Hematopoietic multipotent progenitor cell treated with erythropoietin and hydrocortisone succinate and interleukin-3 and kit ligand, for 8 days (in vitro differentiated cells): ENCODE measurements around the gene ANKRD13B.
A peak's percentile ranks its signal among the peaks of the same experiment; 100 is the strongest.

Experiments used
- DNase-seq: peaks from one replicate; pipeline ENCODE4 v3.0.0-alpha.2; 2015

The ANKRD13B gene

DNA sequence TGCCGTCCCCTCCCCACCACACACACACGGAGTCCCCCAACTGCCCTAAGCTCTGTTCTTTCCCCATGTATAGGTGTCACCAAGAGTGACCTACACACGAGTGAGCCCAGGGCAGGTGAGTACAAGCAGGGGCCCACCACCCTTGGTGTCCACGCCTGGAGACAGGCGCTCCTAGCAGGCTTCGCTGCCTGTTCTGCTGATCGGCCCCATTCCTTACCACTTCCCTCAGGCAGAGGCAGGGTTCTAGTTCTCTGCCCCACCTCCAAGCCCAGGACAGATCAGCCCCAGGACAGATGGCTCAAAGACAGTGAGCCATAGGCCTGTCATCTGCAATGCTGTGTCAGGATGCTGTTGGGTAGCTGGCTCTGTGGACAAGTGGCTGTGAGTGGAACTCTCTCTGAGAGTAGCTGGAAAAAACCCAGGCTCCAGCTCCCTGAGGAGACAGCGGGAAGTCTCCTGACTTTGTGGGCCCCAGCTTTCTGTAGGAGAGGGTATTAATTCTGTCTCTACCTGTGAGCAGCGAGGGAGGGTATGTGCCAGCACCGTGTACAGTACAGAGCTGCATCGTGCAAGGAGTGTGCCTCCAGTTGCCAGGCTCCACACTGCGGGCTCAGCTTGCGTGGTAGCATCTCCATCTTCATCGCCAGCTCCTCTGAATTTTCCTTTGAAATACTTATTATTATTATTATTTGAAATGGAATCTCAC, 23.5 kb upstream of the ANKRD13B start:
- no peak for DNase-seq

DNA sequence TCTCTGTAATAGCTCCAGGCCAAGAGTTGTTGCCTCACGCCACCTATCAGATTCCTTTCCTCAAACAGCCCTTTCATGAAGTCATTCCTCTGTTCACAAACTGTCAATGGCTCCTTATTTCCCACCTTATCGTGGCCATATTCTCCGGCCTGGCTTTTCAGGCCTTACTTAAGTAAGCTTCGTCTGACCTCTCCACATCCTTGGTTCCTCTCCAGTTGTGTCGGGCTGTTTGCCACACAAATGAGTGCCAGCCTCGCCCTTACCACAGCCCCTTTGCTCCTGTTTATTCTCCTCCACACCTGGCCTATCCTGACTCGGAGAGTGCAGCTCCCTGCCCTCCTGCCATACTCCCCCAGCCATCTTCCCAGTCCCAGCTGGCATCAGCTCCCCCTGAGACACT, 22.4 kb upstream of the ANKRD13B start:
- no peak for DNase-seq

DNA sequence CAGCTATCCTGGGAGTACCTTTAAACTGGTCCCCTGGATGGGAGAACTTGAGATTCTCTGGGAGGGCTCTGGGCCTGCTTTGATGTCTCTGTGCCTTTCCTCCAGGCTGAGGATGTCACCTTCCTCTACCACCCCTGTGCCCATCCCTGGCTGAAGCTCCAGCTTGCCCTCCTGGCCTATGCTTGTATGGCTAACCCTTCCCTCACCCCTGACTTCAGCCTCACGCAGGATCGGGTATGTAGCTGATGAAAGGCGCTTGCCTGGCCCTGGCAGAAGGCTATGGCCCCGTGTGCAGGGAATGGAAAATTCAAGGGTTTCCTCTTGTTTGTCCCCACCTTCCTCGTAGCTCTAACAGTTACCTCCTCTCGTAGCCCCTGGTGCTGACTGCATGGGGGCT, 21.4 kb upstream of the ANKRD13B start:
- DNase-seq, result no peak

DNA sequence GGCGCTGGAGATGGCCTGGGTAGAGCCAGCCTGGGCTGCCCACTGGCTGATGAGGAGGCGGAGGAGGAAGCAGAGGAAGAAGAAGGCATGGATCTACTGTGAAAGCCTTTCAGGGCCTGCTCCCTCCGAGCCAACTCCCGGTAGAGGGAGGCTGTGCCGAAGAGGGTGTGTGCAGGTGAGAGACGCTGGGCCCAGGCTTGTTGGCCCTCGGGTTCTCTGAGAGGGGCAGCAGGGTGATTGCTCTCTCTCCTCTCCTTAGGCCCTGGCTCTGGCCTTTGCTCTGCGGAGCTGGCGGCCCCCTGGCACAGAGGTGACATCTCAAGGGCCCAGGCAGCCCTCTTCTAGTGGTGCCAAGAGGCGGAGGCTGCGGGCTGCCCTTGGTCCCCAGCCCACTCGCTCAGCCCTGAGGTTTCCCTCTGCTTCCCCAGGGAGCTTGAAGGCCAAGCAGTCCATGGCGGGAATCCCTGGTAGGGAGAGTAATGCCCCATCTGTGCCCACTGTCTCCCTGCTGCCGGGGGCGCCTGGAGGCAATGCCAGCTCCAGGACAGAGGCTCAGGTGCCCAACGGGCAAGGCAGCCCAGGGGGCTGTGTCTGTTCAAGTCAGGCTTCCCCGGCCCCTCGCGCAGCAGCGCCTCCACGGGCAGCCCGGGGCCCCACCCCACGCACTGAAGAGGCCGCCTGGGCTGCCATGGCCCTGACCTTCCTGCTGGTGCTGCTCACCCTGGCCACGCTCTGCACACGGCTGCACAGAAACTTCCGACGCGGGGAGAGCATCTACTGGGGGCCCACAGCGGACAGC, 20.9 kb upstream of the ANKRD13B start:
- no peak for DNase-seq

DNA sequence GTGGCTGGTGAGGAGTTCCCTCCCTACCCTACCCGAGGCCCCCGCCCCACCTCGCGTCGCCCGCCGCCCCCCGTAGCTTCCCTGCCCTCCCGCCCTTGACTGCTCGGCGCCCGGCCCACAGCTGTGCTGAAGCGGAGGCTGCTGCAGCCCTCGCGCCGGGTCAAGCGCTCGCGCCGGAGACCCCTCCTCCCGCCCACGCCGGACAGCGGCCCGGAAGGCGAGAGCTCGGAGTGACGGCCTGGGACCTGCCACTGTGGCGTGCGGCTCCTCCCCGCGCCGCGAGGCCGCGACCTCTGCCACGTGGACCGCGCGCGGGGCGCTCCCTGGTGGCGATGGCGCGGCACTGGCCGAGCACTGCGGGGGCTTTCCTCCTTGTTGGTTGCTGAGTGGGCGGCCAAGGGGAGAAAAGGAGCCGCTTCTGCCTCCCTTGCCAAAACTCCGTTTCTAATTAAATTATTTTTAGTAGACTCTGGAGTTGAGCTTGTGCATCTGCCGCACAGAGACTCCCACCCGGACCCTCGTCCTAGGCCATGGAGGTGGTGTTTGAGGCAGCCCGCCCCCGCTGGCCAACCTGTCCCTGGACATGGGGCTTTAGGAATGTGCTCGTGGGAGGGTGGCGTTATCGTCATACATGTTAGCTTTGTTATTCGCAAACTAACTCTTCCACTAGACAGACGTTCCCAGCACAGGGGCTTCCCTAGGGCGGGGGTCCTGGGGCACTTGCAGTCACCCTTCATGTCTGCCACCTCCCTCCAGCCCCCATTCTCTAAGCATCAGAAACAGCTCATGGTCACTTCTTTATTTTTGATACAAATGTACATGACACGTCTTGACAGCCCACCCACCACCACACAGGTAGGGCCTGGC, 20.0 kb upstream of the ANKRD13B start:
- DNase-seq, result peak; percentile 42

DNA sequence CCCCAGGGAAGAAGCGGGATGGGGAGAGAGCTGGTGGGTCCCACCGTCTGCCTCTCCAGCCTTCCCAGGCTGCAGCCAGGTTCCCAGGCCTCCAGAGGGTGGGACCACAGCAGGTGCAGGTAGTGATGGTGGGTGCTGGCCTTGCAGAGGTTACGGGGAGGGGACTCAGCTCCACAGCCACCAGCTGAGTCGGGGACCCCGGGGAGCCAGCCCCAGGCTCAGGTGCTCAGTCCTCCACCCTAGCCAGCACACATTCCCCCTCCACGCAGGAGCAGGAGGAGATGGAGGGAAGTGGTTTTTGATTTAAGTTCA, 19.4 kb upstream of the ANKRD13B start:
- DNase-seq, result no peak

DNA sequence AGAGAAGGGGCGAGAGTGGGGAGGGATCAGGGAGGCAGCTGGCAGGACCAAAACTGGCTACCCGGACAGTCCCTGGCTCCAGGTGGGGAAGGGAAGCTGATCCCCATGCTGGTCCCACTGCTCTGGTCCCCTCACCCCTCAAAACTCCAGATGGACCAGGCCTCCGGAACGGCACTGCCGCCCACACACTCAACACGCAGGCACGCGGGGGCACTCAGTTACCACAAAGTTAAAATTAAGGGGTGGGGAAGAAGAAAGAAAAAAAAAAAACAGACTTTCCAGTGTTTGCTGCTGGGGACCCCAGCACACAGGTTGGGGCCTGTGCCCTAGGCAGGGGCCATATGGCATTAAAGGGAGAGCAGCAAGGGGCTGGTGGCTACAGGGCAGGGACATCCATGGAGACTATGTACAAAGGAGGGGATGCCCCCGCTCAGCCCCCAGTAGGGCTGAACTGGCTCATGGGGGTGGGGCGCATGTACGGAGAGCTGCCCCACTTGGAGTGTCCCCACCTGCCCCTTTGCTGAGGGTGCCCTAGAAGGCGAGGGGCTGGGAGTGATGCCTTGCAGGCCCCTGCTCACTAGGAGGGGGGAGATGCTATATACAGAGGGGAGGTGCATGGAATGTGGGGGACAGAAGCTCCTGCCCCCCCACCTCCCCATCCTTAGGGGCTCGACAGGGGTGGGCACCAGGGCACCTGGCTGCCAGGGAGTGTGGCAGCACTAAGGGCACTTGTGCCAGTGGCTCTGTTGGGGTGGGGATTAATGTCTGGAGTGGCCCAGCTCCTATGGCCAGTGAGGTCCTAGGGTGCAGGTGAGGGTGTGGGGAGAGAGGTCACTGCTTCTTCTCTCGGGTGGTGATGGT, 18.8 kb upstream of the ANKRD13B start:
- no peak for DNase-seq

DNA sequence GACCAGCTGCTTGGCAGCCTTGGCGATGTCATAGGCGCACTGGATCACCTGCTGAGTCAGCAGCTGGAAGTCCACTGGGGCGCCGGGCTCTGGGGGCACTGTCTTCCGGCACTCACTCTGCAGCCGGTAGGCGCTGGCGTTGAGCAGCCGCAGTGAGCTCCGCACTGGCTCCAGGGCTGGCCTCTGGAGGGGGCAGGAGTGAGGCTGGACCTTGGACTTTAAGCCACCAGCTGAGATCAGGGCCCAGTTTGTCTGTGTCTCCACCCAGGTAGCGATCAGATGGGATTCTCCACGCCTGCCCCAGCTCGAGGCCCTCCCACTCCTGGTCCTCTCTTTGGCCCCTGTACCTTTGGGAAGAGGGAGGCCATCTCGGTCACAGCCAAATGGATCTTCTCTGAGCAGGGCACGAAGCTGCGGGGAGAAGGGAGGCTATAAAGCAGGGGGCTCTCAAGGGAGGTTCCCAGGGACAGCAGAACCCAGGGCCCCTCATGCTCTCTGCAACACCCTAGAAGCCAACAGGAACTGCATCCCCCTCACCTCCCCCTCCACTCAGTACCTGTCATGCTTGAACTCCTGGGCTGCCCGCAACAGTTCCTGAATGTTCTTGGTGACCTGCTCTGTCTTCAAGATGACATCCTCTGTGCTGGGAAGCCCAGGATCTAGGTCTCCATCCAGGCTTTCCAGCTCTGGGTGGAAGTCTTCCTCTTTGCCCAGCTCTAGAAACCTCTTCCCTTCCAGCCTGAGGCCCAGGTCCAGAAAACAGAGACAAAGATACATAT, 18.0 kb upstream of the ANKRD13B start:
- no peak for DNase-seq

DNA sequence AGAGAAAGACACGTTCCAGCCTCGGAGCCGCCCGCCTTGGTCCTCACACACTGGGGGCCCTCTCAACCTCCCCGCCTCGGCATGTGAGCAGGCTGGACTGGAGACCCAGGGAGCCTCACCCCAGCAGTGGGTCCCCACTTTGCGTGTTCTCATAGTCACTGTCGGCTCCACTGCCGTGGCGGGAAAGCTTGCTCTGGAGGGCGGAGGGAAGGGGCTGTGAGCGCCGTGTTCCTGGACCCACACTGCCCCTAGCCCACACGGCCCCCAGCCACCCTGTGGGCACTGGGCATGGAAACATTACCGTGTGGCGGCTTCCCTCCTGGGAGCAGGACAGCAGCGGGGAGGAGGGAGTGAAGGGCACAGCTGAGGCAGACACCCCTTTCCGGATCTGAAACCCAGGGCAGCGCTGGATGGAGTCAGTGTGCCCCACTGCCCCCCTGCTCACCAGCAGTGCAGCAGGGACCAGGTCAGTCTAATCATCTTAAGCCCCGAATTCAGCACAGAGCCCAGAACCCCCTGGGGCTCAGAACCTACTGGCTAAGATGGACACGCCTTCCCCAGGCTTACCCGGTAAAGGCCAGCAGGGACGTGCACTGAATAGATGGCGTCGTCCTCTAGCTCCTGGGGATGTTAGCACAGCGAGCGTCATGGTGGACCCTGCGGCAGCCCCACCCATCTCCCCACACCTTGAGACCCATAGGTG, 17.3 kb upstream of the ANKRD13B start:
- DNase-seq, result no peak

DNA sequence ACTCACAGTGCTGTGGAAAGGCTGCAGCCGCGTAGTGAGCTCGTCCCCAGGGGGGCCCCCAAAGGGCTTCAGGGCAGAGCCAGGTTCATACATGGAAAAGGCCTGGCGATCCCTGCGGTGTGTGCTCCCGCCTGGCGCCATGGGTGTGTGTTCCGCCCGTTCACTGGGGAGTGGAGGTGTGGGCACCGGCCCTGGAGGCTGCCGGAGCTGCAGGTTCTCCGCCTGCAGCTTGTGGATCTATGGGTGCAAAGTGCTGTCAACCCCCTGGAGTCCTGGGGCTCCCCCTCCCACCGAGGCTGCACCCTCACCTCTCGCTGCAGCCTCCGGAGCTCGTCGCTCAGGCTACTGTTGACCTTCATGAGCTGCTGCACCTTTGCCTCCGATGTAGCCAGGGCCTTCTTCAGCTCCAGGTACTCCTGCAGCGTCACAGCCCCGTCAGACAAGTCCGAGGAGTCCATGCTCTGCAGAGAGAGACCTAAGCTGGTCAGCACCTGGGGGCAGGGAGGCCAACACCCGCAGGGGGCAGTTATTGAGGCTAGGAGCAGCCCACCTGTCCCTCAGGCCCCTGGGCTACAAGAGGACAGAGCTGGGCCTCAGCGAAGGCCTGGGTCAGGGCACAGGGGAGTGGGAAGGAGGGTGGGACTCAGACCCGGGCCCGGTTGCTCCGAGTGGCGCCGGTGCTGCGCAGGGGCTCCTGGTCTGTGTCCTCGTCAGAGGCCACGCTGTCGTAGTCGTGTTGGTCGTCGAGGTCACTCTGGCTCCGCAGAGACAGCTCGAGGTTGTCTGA, 16.5 kb upstream of the ANKRD13B start:
- no peak for DNase-seq

DNA sequence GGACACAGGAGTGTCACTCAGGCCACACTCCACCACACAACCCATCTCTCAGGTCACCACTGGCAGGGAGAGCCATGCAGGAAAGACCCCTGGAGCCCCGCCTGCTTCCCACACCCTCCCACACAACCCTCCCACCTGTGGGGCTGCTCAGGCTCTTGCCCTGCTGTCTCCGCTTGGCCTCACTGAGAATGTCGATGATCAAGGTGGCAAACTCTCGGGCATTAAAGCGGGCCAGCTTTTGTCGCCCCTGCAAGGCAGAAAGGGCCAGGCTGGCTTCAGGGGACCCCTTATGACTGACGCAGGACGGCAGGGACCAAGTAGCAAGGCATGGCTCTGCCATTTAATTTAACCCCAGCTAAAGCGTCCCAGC, 15.9 kb upstream of the ANKRD13B start:
- no peak for DNase-seq

DNA sequence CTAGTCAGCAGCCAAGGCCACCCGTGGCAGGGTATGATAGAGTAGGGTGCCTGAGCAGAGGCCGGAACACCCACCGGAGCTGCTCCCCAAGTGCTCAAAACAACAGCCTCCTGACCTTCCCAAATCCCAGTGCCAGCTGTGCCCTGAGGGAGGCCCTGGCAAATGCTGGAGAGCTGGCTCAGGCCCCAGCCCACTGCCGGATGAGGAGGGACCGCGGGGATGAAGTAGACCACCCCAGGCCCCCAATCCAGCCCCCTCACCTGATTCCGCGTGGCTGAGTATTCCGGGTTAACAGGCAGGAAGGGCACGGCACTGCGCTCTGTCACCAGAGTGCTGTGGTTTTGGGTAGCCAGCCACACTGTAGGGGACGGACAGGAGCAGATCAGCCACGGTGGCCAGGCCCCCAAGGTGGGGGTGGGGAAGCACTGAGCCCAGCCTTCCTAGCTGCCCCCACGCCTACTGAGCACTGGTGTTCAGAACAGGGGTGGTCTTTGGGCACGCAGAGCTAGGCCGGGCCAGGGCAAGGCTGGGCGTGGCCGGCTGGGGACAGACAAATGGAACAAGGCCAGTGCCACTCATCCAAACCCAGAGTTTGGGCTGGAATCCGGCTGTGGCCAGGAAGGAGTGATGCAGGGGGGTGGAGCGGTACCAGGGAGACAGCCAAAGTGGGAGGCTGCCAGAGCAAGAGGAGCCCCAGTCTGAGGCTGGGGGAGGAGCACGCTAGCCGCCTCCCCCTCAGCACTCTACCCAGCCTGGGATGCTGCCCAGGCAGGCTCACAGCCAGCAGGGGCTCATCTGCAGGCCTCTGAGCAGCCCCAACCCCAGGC, 15.3 kb upstream of the ANKRD13B start:
- no peak for DNase-seq

DNA sequence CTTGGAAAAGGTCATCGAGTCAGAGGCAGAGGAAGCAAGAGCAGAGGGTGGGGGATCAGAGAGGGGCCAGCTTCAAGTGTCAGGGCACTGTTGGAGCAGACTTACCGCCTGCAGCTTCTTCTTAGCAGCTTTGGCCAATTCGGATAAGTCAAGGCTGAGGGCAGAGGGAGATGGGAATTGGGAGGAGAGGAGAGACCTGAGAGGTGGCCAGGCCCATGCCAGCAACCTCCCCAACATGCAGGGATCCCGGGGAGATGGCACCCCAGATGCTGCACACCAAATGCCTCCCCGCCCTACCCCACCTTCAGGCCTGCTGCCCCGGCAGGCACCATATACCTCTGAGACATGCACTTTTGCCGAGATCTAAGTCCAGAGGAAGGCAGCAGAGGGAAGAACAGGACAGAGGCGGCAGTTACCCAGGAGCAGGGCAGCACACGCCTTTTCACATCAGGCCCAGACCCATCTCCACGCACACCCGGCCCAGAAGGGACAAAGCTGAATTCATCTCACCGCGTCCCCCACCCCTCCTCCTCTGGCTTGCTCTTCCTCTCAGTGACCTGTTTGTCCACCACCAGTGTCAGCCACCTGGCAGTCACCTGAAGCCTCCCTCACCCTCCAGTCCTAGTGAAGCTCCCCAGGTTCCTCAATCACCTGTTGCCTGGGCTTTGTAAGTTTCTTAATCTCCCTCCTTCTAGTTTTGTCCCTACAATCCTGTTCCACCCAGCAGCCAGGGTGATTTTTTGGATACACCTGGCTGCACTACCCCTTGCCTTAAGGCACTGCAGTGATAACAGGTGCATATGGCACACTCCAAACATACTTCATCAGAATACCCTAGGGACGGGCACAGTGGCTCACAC, 14.1 kb upstream of the ANKRD13B start:
- no peak for DNase-seq

DNA sequence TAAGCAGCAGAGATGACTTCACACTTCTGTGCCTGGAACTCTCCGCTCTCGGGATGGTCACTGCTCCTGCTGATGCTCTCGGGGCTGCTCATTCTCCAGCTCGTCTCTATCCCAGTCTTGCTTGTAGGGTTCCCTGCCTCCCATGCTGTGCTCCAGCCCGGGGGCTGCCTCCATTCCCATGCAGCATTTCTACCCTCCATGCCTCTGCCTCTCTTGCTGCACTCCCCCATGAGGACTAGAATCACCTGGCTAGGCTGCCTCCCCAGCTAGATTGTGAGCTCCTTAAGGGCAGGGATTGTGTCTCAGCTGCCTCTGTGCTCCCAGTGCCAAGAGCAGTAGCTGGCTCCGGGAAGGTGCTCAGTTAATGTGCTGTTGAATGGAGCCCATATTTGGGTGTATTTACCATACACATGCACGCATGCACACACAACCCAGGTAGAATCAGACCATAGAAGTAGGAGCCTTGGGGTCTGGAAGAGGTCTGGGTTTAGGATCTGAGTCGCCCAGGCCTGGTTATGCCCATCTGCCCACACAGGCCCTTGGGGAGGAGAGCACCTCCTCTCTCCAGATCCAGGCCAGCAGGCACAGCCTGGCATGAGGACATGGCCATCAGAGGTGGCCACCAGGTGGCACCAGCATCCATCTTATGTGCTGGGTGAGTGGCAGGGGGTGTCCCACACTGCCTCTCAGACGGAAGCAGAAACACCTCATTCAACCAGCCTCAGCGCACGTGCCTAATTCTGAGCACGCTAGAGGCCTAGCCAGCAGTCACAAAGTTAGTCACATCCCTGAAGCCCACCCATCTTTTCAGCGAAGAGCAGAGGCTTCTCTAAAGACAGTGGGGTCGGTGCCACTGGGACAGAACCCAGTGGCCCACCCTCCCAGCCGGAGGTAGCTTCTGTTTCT, 12.8 kb upstream of the ANKRD13B start:
- DNase-seq, result peak; percentile 87

DNA sequence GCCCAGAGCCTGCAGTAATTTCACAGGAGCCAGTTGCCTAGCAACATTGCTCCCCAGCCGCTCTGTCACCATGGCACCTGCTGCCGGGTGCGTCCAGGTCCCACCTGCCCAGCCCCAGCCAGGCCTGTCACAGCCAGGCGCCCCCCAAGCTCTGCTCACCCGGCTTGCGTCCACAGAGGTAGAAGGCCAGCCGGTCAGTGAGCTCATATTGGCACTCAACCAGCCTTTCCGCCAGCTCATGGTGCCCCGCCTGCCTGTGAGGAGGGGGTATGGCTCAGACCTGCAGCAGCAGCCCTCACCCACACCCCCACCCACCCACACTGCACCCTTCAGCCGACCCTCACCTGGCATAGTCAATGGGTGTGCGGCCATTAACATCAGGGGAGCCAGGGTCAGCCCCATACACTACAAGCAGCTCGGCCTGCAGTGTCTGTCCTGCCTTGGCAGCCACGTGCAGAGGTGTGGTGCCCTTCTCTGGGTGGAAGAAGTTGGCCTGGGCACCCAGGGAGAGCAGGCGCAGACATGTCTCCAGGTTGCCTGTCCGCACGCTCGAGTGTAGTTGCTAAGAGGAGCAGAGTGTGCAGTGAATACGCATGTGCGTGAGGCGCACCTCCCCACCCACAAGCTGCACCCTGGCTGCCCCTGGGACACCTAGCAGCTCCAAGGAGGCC, 11.2 kb upstream of the ANKRD13B start:
- no peak for DNase-seq

DNA sequence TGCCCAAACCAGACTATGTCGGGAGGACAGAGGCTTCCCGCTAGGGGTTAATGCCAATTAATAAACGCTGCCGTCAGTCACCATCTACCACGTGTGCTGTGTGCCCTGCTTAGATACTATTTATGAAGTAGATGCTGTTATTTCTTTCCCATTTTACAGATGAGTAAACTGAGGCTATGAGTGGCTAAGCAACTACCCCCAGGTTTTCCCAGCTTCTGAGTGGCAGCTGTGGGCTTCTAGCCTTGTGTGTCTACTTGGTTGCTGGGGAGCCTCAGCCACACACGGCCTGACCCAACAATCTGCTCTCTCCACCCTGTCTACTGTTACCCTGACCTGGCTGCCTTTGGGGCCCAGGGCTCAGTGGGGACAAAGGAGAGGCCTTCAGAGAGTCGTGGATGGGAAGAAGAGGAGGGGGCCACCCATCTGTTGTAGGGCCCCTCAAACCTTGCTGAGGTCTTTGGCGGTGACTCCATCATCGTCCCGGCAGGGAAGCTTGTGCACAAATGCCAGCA, 10.6 kb upstream of the ANKRD13B start:
- DNase-seq, result no peak

DNA sequence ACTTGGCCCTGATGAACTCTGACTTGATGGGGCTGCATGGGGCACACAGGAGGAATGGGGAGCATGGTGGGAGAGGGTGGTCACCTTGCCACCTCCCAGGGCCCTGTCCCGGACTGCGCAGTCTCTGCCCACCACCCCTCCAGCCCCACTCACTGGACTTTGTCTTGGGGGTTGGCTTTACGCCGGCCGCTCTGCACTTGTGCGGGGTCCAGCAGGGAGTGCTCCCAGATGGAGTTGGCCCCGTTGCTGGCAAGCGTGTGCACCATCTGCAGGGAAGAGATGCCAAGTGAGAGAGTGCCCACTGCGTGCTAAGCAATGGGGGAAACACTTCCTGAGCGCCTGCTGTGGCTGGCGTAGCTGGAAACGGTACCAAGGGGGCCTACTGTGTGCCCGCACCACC, 10.2 kb upstream of the ANKRD13B start:
- DNase-seq, result no peak
